OCI-LY1 (cell line): ENCODE data around the gene NUMB.

Experiments used
- H2AFZ ChIP-seq: fragments of 200-600 bp; sonication (generic), shearing (Covaris generic); 2 replicates; pipeline ENCODE4 v1.6.0; 2014; ENCODE audit warnings: antibody characterized with exemption, mild to moderate bottlenecking, low read length
- H3F3A ChIP-seq: fragments of 200-600 bp; sonication (generic), shearing (Covaris generic); 2 replicates; pipeline ENCODE4 v1.6.0; 2014; ENCODE audit warnings: mild to moderate bottlenecking, antibody characterized with exemption, low read length, moderate library complexity; ENCODE audit not compliant: insufficient read depth
- H3K27ac ChIP-seq: fragments of 200-600 bp; sonication (generic); 2 replicates; pipeline ENCODE4 v1.5.1; 2014; ENCODE audit warnings: low read length, mixed run types, mild to moderate bottlenecking, low read depth; ENCODE audit not compliant: poor library complexity, severe bottlenecking
- H3K27me3 ChIP-seq: fragments of 200-600 bp; sonication (generic); 2 replicates; pipeline ENCODE4 v1.6.0; 2014; ENCODE audit warnings: antibody characterized with exemption, mild to moderate bottlenecking, low read length, moderate library complexity; ENCODE audit not compliant: insufficient read depth
- H3K36me3 ChIP-seq: fragments of 200-600 bp; sonication (generic); 2 replicates; pipeline ENCODE4 v1.6.1; 2014; ENCODE audit warnings: mild to moderate bottlenecking, antibody characterized with exemption, low read length, moderate library complexity, mixed read lengths; ENCODE audit not compliant: insufficient read depth
- H3K4me1 ChIP-seq: fragments of 200-600 bp; sonication (generic); 2 replicates; pipeline ENCODE4 v1.5.1; 2014; ENCODE audit warnings: mild to moderate bottlenecking, low read length, moderate library complexity; ENCODE audit not compliant: insufficient read depth, severe bottlenecking
- H3K4me2 ChIP-seq: fragments of 200-600 bp; sonication (generic), shearing (Covaris generic); 2 replicates; pipeline ENCODE4 v1.6.1; 2014; ENCODE audit warnings: low read length
- H3K4me3 ChIP-seq: fragments of 200-600 bp; sonication (generic); 2 replicates; pipeline ENCODE4 v1.5.1; 2014; ENCODE audit warnings: low read length, low read depth, mild to moderate bottlenecking, mixed read lengths; ENCODE audit not compliant: poor library complexity, severe bottlenecking
- H3K79me2 ChIP-seq: fragments of 200-600 bp; shearing (Covaris generic); 2 replicates; pipeline ENCODE4 v1.6.1; 2016; ENCODE audit warnings: mixed run types, low read length, mixed read lengths; ENCODE audit not compliant: insufficient read depth
- H3K9ac ChIP-seq: fragments of 200-600 bp; sonication (generic), shearing (Covaris generic); 2 replicates; pipeline ENCODE4 v1.6.1; 2014; ENCODE audit warnings: mild to moderate bottlenecking, low read length, mixed read lengths
- H3K9me2 ChIP-seq: fragments of 200-600 bp; sonication (generic), shearing (Covaris generic); 2 replicates; pipeline ENCODE4 v1.6.1; 2014; ENCODE audit warnings: low read depth, mild to moderate bottlenecking, low read length, mixed read lengths
- H3K9me3 ChIP-seq: fragments of 200-600 bp; shearing (Covaris generic); 2 replicates; pipeline ENCODE4 v1.6.1; 2014; ENCODE audit warnings: low read length, mixed read lengths
- H4K20me1 ChIP-seq: fragments of 200-600 bp; sonication (generic), shearing (Covaris generic); 2 replicates; pipeline ENCODE4 v1.6.0; 2016; ENCODE audit warnings: mild to moderate bottlenecking, low read length; ENCODE audit not compliant: insufficient read depth
- CTCF ChIP-seq: fragments of 200-600 bp; sonication (generic), shearing (Covaris generic); IDR thresholded peaks from 2 replicates; pipeline ENCODE4 v1.5.1; 2017; ENCODE audit warnings: mild to moderate bottlenecking, antibody characterized with exemption, low read length, moderate library complexity, mixed read lengths
- EZH2 ChIP-seq: fragments of 200-600 bp; sonication (generic), shearing (Covaris generic); IDR thresholded peaks from 2 replicates; pipeline ENCODE4 v1.8.0; 2017; ENCODE audit warnings: borderline replicate concordance, mixed run types, mild to moderate bottlenecking, antibody characterized with exemption, low read length, moderate library complexity, mixed read lengths

The NUMB gene

GRCh38 chr14:73250781-73251500 is 207.4 kb downstream of the NUMB start:
- Histone ChIP-seq H3K4me1 (peaks cover 30% of the 10 kb centered on the region), H3F3A (no peaks in the 10 kb centered on the region), H3K27me3 (no peaks in the 10 kb centered on the region; the same call in 1 of the 2 replicates), H3K4me3 (no peak overlapping the region), H3K9me3 (no peaks in the 10 kb centered on the region), H4K20me1 (no peaks in the 10 kb centered on the region), H2AFZ (no peak overlapping the region), H3K9me2 (no peaks in the 10 kb centered on the region), H3K36me3 (no peaks in the 10 kb centered on the region), H3K4me2 (no peak overlapping the region), H3K27ac (no peak overlapping the region), H3K79me2 (no peaks in the 10 kb centered on the region), H3K9ac (no peak overlapping the region)
- no peak for TF ChIP-seq CTCF
- no peak for TF ChIP-seq EZH2

DNA sequence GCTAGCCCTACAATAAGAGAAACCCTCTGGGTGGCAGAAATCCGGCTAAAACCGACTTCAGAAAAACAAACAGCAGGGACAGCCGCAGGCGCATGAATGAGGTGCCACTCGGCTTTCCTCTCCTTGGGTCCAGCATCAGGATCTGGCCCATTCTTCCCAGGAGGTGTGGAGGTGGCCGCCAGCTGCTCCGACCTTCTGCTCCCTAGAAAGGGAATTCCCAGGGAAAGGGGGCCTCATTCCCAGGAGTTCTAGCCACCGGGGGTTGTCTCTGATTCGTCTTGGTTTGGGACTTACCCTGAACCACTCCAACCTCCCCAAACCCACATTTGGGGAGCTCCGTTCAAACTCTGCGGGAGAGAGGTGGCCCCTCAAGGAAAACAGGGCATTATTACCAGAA is 208.0 kb downstream of the NUMB start:
- Histone ChIP-seq H3K27ac (no peak overlapping the region), H3K36me3 (no peaks in the 10 kb centered on the region), H3K27me3 (peaks cover 2% of the 10 kb centered on the region; the same call in 1 of the 2 replicates), H3K4me1 (peaks cover 35% of the 10 kb centered on the region), H3K4me3 (no peak overlapping the region), H3K9me2 (no peaks in the 10 kb centered on the region), H3K9ac (no peak overlapping the region), H3K4me2 (no peak overlapping the region), H4K20me1 (no peaks in the 10 kb centered on the region), H2AFZ (no peak overlapping the region), H3K9me3 (no peaks in the 10 kb centered on the region), H3K79me2 (no peaks in the 10 kb centered on the region), H3F3A (no peaks in the 10 kb centered on the region)
- no peak for TF ChIP-seq CTCF
- TF ChIP-seq EZH2: no peak

DNA sequence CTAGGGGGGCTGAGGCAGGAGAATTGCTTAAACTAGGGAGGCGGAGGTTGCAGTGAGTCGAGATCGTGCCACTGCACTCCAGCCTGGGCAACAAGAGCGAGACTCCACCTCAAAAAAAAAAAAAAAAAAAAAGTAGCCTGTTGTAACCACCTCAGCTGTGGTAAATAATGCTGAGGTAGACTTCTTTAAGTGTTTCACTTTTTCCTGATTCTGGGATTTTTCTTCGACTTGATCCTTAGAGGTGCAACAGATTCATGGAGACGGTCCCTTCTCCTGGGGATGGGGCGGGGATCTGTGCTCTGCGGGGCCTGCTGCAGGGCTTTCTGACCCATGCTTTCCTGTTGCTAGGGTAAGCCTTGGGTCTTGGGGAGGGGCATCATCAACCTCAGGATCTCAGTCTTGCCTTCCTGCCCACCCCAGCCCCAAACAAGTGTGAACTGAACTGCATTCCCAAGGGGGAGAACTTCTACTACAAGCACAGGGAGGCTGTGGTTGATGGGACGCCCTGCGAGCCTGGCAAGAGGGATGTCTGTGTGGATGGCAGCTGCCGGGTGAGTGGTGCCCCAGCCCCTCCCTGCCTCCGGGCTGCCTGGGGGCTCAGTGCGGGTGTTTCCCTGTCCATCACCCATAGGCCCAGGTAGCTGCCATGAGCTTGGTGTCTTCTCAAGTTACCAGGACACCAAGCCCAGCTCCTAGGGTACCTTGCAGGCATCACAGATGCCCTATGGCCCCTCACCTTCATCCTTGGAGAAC is 208.6 kb downstream of the NUMB start:
- H2AFZ ChIP-seq: no peak overlapping the region
- H3K9ac ChIP-seq: no peak overlapping the region
- no peaks in the 10 kb centered on the region for H3K36me3 ChIP-seq
- H3K4me1 ChIP-seq: peaks cover 37% of the 10 kb centered on the region
- H3K9me3 ChIP-seq: no peaks in the 10 kb centered on the region
- H3K79me2 ChIP-seq: no peaks in the 10 kb centered on the region
- H3K4me3 ChIP-seq: no peak overlapping the region
- H3K9me2 ChIP-seq: no peaks in the 10 kb centered on the region
- TF ChIP-seq EZH2: no peak
- H3K4me2 ChIP-seq: no peak overlapping the region
- H4K20me1 ChIP-seq: no peaks in the 10 kb centered on the region
- H3F3A ChIP-seq: no peaks in the 10 kb centered on the region
- H3K27ac ChIP-seq: no peak overlapping the region
- H3K27me3 ChIP-seq: peaks cover 4% of the 10 kb centered on the region; the same call in 1 of the 2 replicates
